HG02623 (cell line): ENCODE measurements around the gene ARL17B.
A peak's percentile ranks its signal among the peaks of the same experiment; 100 is the strongest.
"Not testable (repeated sequence)": the region's sequence is repeated elsewhere in the genome, so short reads cannot be mapped to it uniquely, and the experiment has no call there.

Experiments used
- ATAC-seq: cut with Tn5 transposase; IDR thresholded peaks from one replicate; pipeline ENCODE4 v1.9.1; 2021; ENCODE audit warnings: moderate library complexity; ENCODE audit not compliant: unreplicated experiment

The ARL17B gene

GRCh38 chr17:46252804-46253203 lies 108.8 kb downstream of the ARL17B start:
- ATAC-seq, result not testable (repeated sequence)

GRCh38 chr17:46249153-46249552 lies 112.4 kb downstream of the ARL17B start:
- ATAC-seq, result not testable (repeated sequence)

GRCh38 chr17:46244949-46245768 lies 116.4 kb downstream of the ARL17B start:
- not testable (repeated sequence) for ATAC-seq

GRCh38 chr17:46244339-46244913 lies 117.1 kb downstream of the ARL17B start:
- not testable (repeated sequence) for ATAC-seq

- not testable (repeated sequence) for ATAC-seq
Measured at GRCh38 chr17:46243928-46244327, 117.6 kb downstream of the ARL17B start.

GRCh38 chr17:46243505-46243904 lies 118.1 kb downstream of the ARL17B start:
- ATAC-seq, result not testable (repeated sequence)

- ATAC-seq, result not testable (repeated sequence)
Measured at GRCh38 chr17:46231359-46231758, 130.2 kb downstream of the ARL17B start.

- peak; percentile 99 for ATAC-seq
Measured at GRCh38 chr17:46225274-46225794, 136.2 kb downstream of the ARL17B start.

GRCh38 chr17:46224864-46225263 lies 136.7 kb downstream of the ARL17B start:
- ATAC-seq, result peak; percentile 31
